Esophagus squamous epithelium (tissue), 4 donors: Measurements from ENCODE around the gene LIG3.
"Not testable (repeated sequence)": the region's sequence is repeated elsewhere in the genome, so short reads cannot be mapped to it uniquely, and the experiment has no call there.

Experiments
- CTCF ChIP-seq, 6 experiments: fragments of 450-650 bp in 4 of 6; fragments of 200-600 bp in 2 of 6; sonication (generic) in 2 of 6; IDR thresholded peaks; one replicate each; pipeline ENCODE4 v1.5.1; 2016 to 2019; ENCODE audit warnings: antibody characterized with exemption in 6 of 6, mild to moderate bottlenecking in 4 of 6, moderate library complexity in 4 of 6
- POLR2A ChIP-seq, 4 donors: fragments of 450-650 bp; IDR thresholded peaks; one replicate each; pipeline ENCODE4 v1.6.1; 2017; ENCODE audit warnings: antibody characterized with exemption in 4 of 4, mild to moderate bottlenecking in 4 of 4, moderate library complexity in 3 of 4

- not testable (repeated sequence) for TF ChIP-seq CTCF, POLR2A (IDR thresholded peaks at IDR 0.05)
Observed at GRCh38 chr17:35045458-35045979, 65.2 kb downstream of the LIG3 start.
